Thoracic aorta (tissue), 2 donors: ENCODE data around the gene CTIF. TPM values are rescaled to one million over a fixed set of nuclear protein-coding genes. Genes with fewer than 3 reads are reported as not detected.

ENCODE experiments used
- ATAC-seq: fragments of 150-250 bp; one replicate; pipeline ENCODE4 v1.8.0; 2017; ENCODE audit warnings: low read depth; ENCODE audit not compliant: insufficient number of reproducible peaks, low FRiP score
- DNase-seq: peaks from one replicate; pipeline ENCODE4 v3.0.0-alpha.2; 2020; ENCODE audit warnings: low spot score
- H3K27ac ChIP-seq, 2 donors: fragments of 200-600 bp; sonication (generic); 1 replicate in 1 of 2; 2 replicates in 1 of 2; pipeline ENCODE4 v1.5.1; 2016; ENCODE audit warnings: mild to moderate bottlenecking in 2 of 2, moderate library complexity in 2 of 2
- H3K27me3 ChIP-seq: fragments of 200-600 bp; sonication (generic); replicated peaks from 2 replicates; pipeline ENCODE4 v1.6.0; 2016; ENCODE audit warnings: mild to moderate bottlenecking; ENCODE audit not compliant: insufficient read depth
- H3K36me3 ChIP-seq: fragments of 200-600 bp; sonication (generic); one replicate; pipeline ENCODE4 v1.5.1; 2016
- H3K4me1 ChIP-seq, 2 donors: fragments of 200-600 bp; sonication (generic); 1 replicate in 1 of 2; 2 replicates in 1 of 2; pipeline versions ENCODE4 v1.5.1 to v1.6.0; 2016; ENCODE audit warnings: low read depth in 2 of 2, mild to moderate bottlenecking in 1 of 2; ENCODE audit not compliant: control insufficient read depth in 1 of 2
- H3K4me3 ChIP-seq: fragments of 200-600 bp; sonication (generic); 2 replicates; pipeline ENCODE4 v1.5.1; 2016; ENCODE audit warnings: mild to moderate bottlenecking
- H3K9me3 ChIP-seq: fragments of 200-600 bp; sonication (generic); 2 replicates; pipeline ENCODE4 v1.5.1; 2016
- CTCF ChIP-seq: fragments of 200-600 bp; sonication (generic); IDR thresholded peaks from one replicate; pipeline ENCODE4 v1.5.1; 2019; ENCODE audit warnings: antibody characterized with exemption
- total RNA-seq, 2 donors: library from RNA; depleted of rRNA; stranded (reverse); fragments of >200 nt; gene quantifications; one replicate each; pipeline versions ENCODE4 v1.1.0 to v1.2.3, GENCODE V29; 2016

CTIF gene
- total RNA-seq, 2 donors from 2014 or later = 63.3 to 125 TPM

- no peak for TF ChIP-seq CTCF
- no peaks in the 10 kb centered on the region for H3K27me3 ChIP-seq
- no peak overlapping the region for H3K4me3 ChIP-seq
- H3K4me1 ChIP-seq = peaks cover 15 to 30% of the 10 kb centered on the region in 2 donors
- peaks cover 10% of the 10 kb centered on the region for H3K36me3 ChIP-seq
- H3K9me3 ChIP-seq = peaks cover 3% of the 10 kb centered on the region
- DNase-seq (peak; percentile 1), ATAC-seq (no peak)
- H3K27ac ChIP-seq = no peak overlapping the region
Measured at GRCh38 chr18:48673853-48674721, 135.3 kb downstream of the CTIF start.

GRCh38 chr18:48674758-48675351 lies 136.0 kb downstream of the CTIF start:
- Histone ChIP-seq H3K36me3 (peaks cover 10% of the 10 kb centered on the region), H3K27ac (no peak overlapping the region), H3K4me1 (peaks cover 23 to 37% of the 10 kb centered on the region in 2 donors), H3K27me3 (no peaks in the 10 kb centered on the region), H3K4me3 (no peak overlapping the region), H3K9me3 (peaks cover 3% of the 10 kb centered on the region)
- no peak for ATAC-seq
- no peak for TF ChIP-seq CTCF
- DNase-seq = peak; percentile 0

GRCh38 chr18:48675352-48675761 lies 136.5 kb downstream of the CTIF start:
- Histone ChIP-seq H3K4me3 (no peak overlapping the region), H3K9me3 (peaks cover 3% of the 10 kb centered on the region), H3K4me1 (peaks cover 28 to 42% of the 10 kb centered on the region in 2 donors), H3K27ac (no peak overlapping the region), H3K27me3 (no peaks in the 10 kb centered on the region), H3K36me3 (peaks cover 10% of the 10 kb centered on the region)
- ATAC-seq = peak; percentile 58
- TF ChIP-seq CTCF = peak; percentile 93
- DNase-seq = peak; percentile 36

GRCh38 chr18:48675912-48676311 lies 137.1 kb downstream of the CTIF start:
- Histone ChIP-seq H3K36me3 (peaks cover 7% of the 10 kb centered on the region), H3K9me3 (peaks cover 3% of the 10 kb centered on the region), H3K4me1 (peaks cover 30 to 48% of the 10 kb centered on the region in 2 donors), H3K27ac (peak overlapping the region in 1 of 2 donors; percentile 10), H3K4me3 (no peak overlapping the region), H3K27me3 (no peaks in the 10 kb centered on the region)
- DNase-seq (peak; percentile 1), ATAC-seq (no peak)
- no peak for TF ChIP-seq CTCF

GRCh38 chr18:48676346-48676745 lies 137.5 kb downstream of the CTIF start:
- Histone ChIP-seq H3K27me3 (no peaks in the 10 kb centered on the region), H3K27ac (peak overlapping the region in 1 of 2 donors; percentile 10), H3K36me3 (peaks cover 3% of the 10 kb centered on the region), H3K4me1 (peaks cover 35 to 52% of the 10 kb centered on the region in 2 donors), H3K4me3 (no peak overlapping the region), H3K9me3 (peaks cover 2% of the 10 kb centered on the region)
- TF ChIP-seq CTCF = no peak
- ATAC-seq = no peak
- DNase-seq = peak; percentile 5
